DND-41 (cell line): Measurements from ENCODE around the gene DTNBP1.

Experiments
- EZH2 ChIP-seq: IDR thresholded peaks from 3 replicates; pipeline ENCODE4 v1.6.1; 2012; ENCODE audit warnings: borderline replicate concordance, low read depth, mild to moderate bottlenecking, moderate library complexity, low read length, inconsistent platforms; ENCODE audit not compliant: severe bottlenecking
- TF ChIP-seq, protein P1 (sequence below): IDR thresholded peaks from 2 replicates; pipeline ENCODE4 v1.5.1; 2012; ENCODE audit warnings: borderline replicate concordance, low read length, moderate library complexity, mild to moderate bottlenecking; ENCODE audit not compliant: poor library complexity, severe bottlenecking; ENCODE audit errors: extremely low read depth

DNA sequence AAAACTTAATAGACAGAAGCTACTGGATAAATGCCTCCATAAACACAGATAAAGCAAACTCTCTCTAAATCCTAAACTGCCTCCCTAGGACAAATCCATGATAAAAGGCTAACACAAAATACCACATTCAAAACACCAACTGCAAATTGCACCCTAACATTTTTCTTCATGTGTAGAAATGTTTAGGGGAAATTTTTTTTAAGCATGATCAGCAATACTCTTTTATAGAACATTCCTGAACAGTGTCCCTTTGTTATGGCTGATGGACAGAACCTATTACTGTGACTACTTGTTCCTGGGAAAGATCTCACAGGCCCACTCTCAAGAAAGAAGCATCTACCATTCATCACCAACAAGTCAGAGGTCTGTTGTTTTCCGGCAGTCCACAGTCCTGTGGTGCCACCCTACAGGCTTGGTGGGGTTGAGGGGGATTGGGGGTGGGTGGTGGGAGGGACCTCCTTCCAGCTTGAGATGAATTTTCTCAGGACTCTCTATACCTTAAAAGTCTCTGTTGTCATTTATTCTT is 64.5 kb downstream of the DTNBP1 start:
- TF ChIP-seq, protein P1, sequence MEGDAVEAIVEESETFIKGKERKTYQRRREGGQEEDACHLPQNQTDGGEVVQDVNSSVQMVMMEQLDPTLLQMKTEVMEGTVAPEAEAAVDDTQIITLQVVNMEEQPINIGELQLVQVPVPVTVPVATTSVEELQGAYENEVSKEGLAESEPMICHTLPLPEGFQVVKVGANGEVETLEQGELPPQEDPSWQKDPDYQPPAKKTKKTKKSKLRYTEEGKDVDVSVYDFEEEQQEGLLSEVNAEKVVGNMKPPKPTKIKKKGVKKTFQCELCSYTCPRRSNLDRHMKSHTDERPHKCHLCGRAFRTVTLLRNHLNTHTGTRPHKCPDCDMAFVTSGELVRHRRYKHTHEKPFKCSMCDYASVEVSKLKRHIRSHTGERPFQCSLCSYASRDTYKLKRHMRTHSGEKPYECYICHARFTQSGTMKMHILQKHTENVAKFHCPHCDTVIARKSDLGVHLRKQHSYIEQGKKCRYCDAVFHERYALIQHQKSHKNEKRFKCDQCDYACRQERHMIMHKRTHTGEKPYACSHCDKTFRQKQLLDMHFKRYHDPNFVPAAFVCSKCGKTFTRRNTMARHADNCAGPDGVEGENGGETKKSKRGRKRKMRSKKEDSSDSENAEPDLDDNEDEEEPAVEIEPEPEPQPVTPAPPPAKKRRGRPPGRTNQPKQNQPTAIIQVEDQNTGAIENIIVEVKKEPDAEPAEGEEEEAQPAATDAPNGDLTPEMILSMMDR: no peak
- no peak for TF ChIP-seq EZH2
